Measurements from ENCODE around the gene SBK1. TPM values are rescaled to one million over a fixed set of nuclear protein-coding genes. Genes with fewer than 3 reads are reported as not detected.
"Not testable (repeated sequence)": the region's sequence is repeated elsewhere in the genome, so short reads cannot be mapped to it uniquely, and the experiment has no call there.

The SBK1 gene
- under 0.01 TPM in 2 replicates for total RNA-seq

DNA sequence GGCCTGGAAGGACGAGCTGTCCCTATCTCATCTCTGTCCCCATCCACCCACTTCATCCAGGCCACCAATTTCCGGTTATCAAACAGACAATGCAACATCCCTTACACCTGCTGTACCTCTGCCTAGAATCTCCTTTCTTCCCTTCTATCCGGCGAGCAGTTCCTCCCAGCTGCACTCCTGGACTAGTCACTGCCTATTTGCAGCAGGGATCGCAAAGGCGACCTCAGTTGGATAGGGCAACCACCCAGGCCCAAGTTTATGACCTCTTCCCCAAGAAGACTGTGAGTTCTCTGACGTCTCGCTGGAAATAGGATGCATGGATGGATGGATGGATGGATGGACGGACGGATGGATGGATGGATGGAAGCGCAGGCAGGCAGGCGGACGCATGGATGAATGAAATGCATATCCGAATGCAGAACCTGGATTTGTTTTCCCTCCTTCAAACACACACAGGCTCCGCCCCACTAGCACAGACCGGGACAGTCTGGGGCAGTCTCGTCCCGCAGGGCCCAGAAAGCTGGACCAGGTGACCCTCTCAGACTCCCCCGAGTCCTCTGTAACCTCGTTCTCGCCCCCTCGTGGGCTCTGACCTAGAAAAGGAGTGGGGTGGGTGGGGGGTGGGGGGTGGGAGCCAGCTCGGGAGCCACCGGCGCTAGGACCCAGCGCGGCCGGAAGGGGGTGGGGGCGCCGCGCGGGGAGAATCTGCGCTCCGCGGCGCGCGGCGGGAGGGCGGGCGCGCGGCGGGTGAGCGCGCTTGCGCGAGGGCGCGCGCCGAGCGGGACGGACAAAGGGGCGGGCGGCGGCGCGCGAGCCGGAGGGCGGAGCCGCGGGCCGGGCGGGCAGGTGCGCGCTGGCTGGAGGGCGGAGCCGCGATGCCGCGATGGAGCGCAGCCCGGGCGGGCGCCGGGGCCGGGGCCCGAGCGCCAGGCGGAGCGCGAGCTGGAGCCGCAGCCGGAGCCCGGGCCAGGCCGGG is at the start of gene SBK1:
TSS of gene SBK1 (plus strand) at position 875 of the 976 bp plus-strand sequence. CDS start 24,867 bp downstream, outside the sequence.
- DNase-seq (ENCODE audit: low read depth) (peak; percentile 43), FAIRE-seq (no peak)
- peak within 1 kb of the TSS; percentile 36 for H3K4me3 ChIP-seq (ENCODE audit: low read depth, low read length)
- TF ChIP-seq, protein P1, sequence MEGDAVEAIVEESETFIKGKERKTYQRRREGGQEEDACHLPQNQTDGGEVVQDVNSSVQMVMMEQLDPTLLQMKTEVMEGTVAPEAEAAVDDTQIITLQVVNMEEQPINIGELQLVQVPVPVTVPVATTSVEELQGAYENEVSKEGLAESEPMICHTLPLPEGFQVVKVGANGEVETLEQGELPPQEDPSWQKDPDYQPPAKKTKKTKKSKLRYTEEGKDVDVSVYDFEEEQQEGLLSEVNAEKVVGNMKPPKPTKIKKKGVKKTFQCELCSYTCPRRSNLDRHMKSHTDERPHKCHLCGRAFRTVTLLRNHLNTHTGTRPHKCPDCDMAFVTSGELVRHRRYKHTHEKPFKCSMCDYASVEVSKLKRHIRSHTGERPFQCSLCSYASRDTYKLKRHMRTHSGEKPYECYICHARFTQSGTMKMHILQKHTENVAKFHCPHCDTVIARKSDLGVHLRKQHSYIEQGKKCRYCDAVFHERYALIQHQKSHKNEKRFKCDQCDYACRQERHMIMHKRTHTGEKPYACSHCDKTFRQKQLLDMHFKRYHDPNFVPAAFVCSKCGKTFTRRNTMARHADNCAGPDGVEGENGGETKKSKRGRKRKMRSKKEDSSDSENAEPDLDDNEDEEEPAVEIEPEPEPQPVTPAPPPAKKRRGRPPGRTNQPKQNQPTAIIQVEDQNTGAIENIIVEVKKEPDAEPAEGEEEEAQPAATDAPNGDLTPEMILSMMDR (IDR thresholded peaks at IDR 0.05; ENCODE audit: insufficient read depth, low read length, severe bottlenecking): no peak
- no peaks in the 10 kb centered on the region for H3K36me3 ChIP-seq (ENCODE audit: control insufficient read depth, insufficient read depth, low read length)
- H3K27me3 ChIP-seq (ENCODE audit: control insufficient read depth, insufficient read depth, low read length): peaks cover 22% of the 10 kb centered on the region

DNA sequence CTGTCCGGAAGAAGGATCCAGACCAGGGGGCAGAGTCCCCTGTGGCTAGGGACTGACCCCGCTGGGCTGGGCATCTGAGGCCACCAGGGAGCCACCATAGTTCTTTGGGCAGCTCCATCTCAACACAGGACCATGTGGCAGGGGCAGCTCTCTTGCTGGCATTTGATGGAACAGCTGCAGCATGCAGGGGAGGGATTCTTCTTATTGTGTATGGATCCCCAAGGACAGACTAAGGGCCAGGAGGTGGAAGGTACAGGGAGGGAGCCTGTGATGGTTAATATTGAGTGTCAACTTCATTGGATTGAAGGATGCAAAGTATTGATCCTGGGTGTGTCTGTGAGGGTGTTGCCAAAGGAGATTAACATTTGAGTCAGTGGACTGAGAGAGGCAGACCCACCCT is 42.8 kb upstream of the SBK1 start:
- not testable (repeated sequence) for FAIRE-seq; H3K36me3 ChIP-seq (ENCODE audit: control insufficient read depth, insufficient read depth, low read length); H3K27me3 ChIP-seq (ENCODE audit: control insufficient read depth, insufficient read depth, low read length); H3K4me3 ChIP-seq (ENCODE audit: low read depth, low read length); DNase-seq (ENCODE audit: low read depth)

DNA sequence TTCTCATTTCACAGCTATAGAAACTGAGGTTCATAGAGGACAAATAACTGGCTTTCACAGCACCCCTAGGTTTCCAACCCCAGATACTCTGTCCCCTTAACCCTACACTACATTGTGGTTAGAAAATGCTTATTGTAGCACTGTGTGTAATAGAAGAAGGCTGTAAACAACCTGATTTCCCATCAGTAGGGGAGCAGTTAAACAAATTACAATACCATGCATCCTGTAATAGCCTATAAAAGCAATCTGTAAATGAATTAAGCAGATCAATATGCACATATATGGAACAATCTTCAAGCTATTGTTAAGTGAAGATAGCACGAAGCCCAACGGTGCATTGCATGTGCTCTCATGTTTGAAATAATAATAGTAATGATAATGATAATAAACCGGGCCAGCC is 41.3 kb upstream of the SBK1 start:
- FAIRE-seq (no peak), DNase-seq (ENCODE audit: low read depth) (no peak)
- Histone ChIP-seq H3K36me3 (ENCODE audit: control insufficient read depth, insufficient read depth, low read length) (no peaks in the 10 kb centered on the region), H3K27me3 (ENCODE audit: control insufficient read depth, insufficient read depth, low read length) (no peaks in the 10 kb centered on the region), H3K4me3 (ENCODE audit: low read depth, low read length) (no peak overlapping the region)
- TF ChIP-seq, protein P1 (IDR thresholded peaks at IDR 0.05; ENCODE audit: insufficient read depth, low read length, severe bottlenecking): no peak

DNA sequence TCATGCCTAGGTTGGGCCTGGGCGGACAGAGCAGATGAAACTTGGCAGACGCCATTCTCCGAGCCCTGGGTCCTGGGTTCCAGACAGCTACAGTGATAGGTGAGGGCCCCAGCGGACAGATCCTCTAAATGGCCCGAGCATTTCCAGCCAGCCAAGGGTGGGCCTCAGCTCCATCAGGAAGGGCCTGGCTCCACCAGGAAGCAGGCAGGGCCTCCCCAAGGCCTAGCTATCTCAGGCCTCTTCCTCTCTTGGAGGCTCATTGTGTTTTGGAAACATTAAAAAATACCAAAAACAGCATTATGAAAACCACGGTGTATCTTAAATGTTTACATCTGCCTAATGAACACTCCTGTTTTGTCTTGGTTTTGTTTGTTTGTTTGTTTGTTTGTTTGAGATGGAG is 38.2 kb upstream of the SBK1 start:
- H3K4me3 ChIP-seq (ENCODE audit: low read depth, low read length): no peak overlapping the region
- TF ChIP-seq, protein P1 (IDR thresholded peaks at IDR 0.05; ENCODE audit: insufficient read depth, low read length, severe bottlenecking): no peak
- DNase-seq (ENCODE audit: low read depth) (no peak), FAIRE-seq (no peak)
- peaks cover 4% of the 10 kb centered on the region for H3K27me3 ChIP-seq (ENCODE audit: control insufficient read depth, insufficient read depth, low read length)
- no peaks in the 10 kb centered on the region for H3K36me3 ChIP-seq (ENCODE audit: control insufficient read depth, insufficient read depth, low read length)

DNA sequence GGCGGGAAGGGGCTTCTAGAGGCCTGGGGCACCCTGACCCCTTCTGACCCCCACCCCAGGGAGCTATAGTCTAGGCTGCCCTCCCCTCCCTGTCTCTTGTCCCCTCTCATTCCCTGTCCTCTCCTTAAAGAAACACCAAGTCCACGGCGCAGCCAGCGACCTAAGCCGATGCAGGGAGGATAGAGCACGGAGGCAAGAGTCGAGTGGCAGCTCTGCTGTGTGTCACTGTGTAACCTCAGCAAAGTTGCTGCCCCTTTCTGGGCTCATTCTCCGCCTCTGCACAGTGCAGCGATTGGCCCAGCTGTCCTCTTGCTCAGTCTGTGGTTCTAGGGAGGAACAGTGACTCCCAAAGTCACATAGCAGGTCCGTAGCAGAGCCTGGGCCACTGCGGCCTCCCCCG is 36.5 kb upstream of the SBK1 start:
- no peaks in the 10 kb centered on the region for H3K36me3 ChIP-seq (ENCODE audit: control insufficient read depth, insufficient read depth, low read length)
- peaks cover 4% of the 10 kb centered on the region for H3K27me3 ChIP-seq (ENCODE audit: control insufficient read depth, insufficient read depth, low read length)
- no peak overlapping the region for H3K4me3 ChIP-seq (ENCODE audit: low read depth, low read length)
- DNase-seq (ENCODE audit: low read depth) (no peak), FAIRE-seq (no peak)
- TF ChIP-seq, protein P1 (IDR thresholded peaks at IDR 0.05; ENCODE audit: insufficient read depth, low read length, severe bottlenecking): no peak

DNA sequence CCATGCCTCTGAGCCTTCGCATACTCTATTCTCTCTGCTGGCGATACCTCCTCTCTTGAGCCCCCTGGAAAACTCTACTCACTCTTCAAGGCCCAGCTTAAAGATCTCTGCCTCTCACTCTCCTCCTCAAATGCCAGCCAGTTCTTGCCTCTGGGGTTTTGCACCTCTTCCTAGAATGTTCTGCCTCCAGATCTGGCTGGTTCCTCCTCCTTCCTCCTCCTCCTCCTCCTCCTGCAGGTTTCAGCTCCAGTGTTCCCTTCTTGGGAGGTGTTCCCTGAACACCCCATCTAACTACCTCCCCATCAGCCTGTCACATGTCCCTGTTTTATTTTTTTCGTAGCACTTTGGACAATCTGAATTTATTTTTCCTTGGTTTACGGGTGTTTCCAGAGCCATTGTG is 35.1 kb upstream of the SBK1 start:
- no peak overlapping the region for H3K4me3 ChIP-seq (ENCODE audit: low read depth, low read length)
- H3K27me3 ChIP-seq (ENCODE audit: control insufficient read depth, insufficient read depth, low read length): peaks cover 4% of the 10 kb centered on the region
- TF ChIP-seq, protein P1 (IDR thresholded peaks at IDR 0.05; ENCODE audit: insufficient read depth, low read length, severe bottlenecking): no peak
- DNase-seq (ENCODE audit: low read depth) (no peak), FAIRE-seq (no peak)
- no peaks in the 10 kb centered on the region for H3K36me3 ChIP-seq (ENCODE audit: control insufficient read depth, insufficient read depth, low read length)

Measured in bronchial epithelial cell (primary cell).